Prostate gland (tissue), 2 donors: ENCODE measurements around the gene TECR. TPM values are rescaled to one million over a fixed set of nuclear protein-coding genes. Genes with fewer than 3 reads are reported as not detected.

Source experiments
- DNase-seq: peaks from one replicate; pipeline ENCODE4 v3.0.0-alpha.2; 2019; ENCODE audit warnings: low spot score
- H3K27ac ChIP-seq, 2 donors: fragments of 200-600 bp; sonication (generic); 2 replicates each; pipeline ENCODE4 v1.5.1; 2017 to 2019
- H3K27me3 ChIP-seq: fragments of 200-600 bp; sonication (generic); replicated peaks from 2 replicates; pipeline ENCODE4 v1.5.1; 2019; ENCODE audit not compliant: insufficient read depth
- H3K36me3 ChIP-seq, 2 donors: fragments of 200-600 bp; sonication (generic); 1 replicate in 1 of 2; 2 replicates in 1 of 2; pipeline versions ENCODE4 v1.5.1 to v1.8.1; 2017 to 2019
- H3K4me1 ChIP-seq: fragments of 200-600 bp; sonication (generic); replicated peaks from 2 replicates; pipeline ENCODE4 v1.5.1; 2019
- H3K4me3 ChIP-seq, 2 donors: fragments of 200-600 bp; sonication (generic); 2 replicates each; pipeline ENCODE4 v1.5.1; 2017 to 2019
- H3K9me3 ChIP-seq: fragments of 200-600 bp; sonication (generic); 2 replicates; pipeline ENCODE4 v1.5.1; 2017
- POLR2A ChIP-seq: fragments of 450-650 bp; IDR thresholded peaks from one replicate; pipeline ENCODE4 v1.6.1; 2016; ENCODE audit warnings: antibody characterized with exemption, mild to moderate bottlenecking
- POLR2AphosphoS5 ChIP-seq: sonication (generic); formaldehyde crosslinking; IDR thresholded peaks from one replicate; pipeline ENCODE4 v1.6.1; 2017; ENCODE audit warnings: antibody characterized with exemption
- WGBS: methylation state at CpG from one replicate; pipeline ENCODE4 v1.1.5; 2018; 5-methylcytosine and 5-hydroxymethylcytosine counted together
- intact Hi-C: fragments of 100-400 bp; cut with DNase I; formaldehyde crosslinking; loops from one replicate; pipeline ENCODE4 v1.14.2; 2022
- total RNA-seq, 2 donors: library from RNA; depleted of rRNA; stranded (reverse); fragments of >200 nt; gene quantifications; one replicate each; pipeline ENCODE4 v1.1.0, GENCODE V29; 2016
- TF ChIP-seq, protein P1 (sequence below), 4 experiments: fragments of 200-600 bp in 2 of 4; fragments of 450-650 bp in 2 of 4; sonication (generic) in 2 of 4; IDR thresholded peaks; 1 replicate in 3 of 4; 2 replicates in 1 of 4; pipeline ENCODE4 v1.5.1; 2016 to 2019; ENCODE audit warnings: antibody characterized with exemption in 4 of 4, mild to moderate bottlenecking in 2 of 4, moderate library complexity in 2 of 4

TECR gene
- total RNA-seq, 2 donors from 2014 or later, result 137 to 154 TPM

DNA sequence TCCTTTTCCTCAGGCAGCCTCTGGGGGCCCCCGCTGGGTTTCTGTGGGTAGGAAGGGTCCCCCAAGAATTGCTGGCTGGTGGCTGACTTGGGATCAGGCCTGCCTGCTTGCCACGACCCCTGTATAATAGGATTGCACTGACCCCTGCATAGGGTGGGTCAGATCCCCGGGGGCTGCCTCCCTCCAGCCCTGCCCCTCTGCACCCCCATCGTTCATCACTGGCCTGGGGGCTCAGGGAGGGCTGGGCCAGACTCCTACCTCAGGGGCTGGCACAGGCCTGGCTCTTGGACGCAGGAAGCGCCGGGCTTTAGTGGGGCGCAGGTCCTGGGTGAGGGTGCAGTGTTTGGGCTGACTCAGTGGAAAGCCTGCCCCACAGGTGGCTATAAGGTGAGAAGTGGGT is 31.9 kb downstream of the TECR start:
- Histone ChIP-seq H3K27ac (peak overlapping the region; percentile 60 to 63), H3K4me3 (no peak overlapping the region), H3K4me1 (peaks cover 10% of the 10 kb centered on the region), H3K27me3 (no peaks in the 10 kb centered on the region), H3K9me3 (no peaks in the 10 kb centered on the region), H3K36me3 (no peaks in the 10 kb centered on the region)
- TF ChIP-seq, protein P1, sequence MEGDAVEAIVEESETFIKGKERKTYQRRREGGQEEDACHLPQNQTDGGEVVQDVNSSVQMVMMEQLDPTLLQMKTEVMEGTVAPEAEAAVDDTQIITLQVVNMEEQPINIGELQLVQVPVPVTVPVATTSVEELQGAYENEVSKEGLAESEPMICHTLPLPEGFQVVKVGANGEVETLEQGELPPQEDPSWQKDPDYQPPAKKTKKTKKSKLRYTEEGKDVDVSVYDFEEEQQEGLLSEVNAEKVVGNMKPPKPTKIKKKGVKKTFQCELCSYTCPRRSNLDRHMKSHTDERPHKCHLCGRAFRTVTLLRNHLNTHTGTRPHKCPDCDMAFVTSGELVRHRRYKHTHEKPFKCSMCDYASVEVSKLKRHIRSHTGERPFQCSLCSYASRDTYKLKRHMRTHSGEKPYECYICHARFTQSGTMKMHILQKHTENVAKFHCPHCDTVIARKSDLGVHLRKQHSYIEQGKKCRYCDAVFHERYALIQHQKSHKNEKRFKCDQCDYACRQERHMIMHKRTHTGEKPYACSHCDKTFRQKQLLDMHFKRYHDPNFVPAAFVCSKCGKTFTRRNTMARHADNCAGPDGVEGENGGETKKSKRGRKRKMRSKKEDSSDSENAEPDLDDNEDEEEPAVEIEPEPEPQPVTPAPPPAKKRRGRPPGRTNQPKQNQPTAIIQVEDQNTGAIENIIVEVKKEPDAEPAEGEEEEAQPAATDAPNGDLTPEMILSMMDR (IDR thresholded peaks at IDR 0.05), result no peak
- TF ChIP-seq POLR2A, result no peak
- no peak for TF ChIP-seq POLR2AphosphoS5
- no peak for DNase-seq
- 71% methylated on average over 8 of the region's 8 CpGs for WGBS
- intact Hi-C loops, result no loop called here

DNA sequence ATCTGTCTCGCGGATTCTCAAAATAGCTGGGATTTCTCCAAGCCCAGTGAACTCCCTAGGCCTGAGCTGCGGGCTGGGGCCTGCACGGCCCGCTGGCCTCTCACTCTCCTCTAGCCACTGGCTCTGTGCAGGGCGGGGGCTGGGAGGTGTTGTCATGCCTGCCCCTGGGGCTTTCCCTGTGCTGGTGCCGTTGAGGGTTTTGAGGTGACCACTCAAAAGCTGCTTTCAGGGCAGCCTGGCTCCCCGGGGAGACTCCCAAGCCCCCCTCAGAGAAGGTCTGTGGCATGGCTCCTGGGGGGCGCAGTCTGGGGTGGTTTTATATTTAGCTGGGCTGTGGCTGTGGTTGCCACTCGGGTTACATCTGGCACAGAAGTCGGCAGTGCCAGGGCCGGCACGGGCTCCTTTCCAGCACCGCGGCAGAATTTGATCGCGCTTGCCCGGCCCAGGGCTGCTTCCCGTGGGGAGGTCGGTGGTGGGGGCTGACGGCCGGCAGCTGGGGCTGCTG is 32.5 kb downstream of the TECR start:
- Histone ChIP-seq H3K9me3 (no peaks in the 10 kb centered on the region), H3K36me3 (no peaks in the 10 kb centered on the region), H3K27me3 (no peaks in the 10 kb centered on the region), H3K4me3 (no peak overlapping the region), H3K27ac (peak overlapping the region; percentile 60 to 63), H3K4me1 (peaks cover 5% of the 10 kb centered on the region)
- peak; percentile 38 for DNase-seq
- intact Hi-C loops, result no loop called here
- TF ChIP-seq, protein P1 (IDR thresholded peaks at IDR 0.05), result no peak
- TF ChIP-seq POLR2A (no peak), POLR2AphosphoS5 (no peak)
- 44% methylated on average over 21 of the region's 22 CpGs for WGBS

DNA sequence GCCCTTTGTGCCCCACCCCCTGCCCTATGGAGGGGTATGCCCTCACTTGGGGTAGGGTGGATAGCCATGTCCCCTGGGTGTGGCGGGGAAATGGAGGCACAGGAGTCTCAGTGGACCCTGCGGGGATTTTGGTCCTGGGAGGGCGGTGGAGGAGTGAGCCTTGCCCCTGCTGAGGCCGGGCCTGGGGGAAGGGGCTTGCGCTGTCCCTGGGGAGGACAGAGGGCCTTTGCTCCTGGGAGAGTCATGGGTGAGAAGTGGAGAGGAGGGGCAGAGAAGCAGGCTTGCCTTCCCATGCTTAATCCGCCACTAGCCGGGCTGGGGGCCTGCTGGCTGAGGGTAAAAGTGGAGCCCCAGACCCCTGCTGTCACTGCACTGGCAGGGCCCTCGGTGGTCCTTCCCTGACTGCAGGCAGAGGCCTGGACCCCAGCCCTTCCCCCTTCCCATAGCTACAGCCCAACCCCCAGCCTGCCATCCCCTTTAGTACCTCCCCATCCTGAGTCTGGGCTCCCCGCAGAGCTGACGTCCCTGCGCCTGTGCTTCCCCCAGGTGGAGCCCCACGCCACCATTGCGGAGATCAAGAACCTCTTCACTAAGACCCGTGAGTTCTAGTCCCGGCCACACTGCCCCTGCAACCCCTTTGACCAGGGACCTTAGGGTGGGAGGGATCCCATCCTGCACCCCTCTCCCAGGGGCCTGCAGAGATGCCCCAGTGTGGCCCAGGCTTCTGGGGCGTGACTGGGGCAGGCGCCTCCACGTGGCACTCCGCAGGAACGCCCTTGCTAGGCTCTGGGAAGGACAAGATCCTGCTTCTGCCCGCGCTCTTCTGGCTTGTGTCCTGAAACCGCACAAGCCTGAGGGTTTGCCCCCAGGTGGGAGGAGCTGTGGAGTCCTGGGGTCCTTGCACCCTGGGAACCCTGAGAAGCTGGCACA is 33.5 kb downstream of the TECR start:
- Histone ChIP-seq H3K9me3 (no peaks in the 10 kb centered on the region), H3K36me3 (no peaks in the 10 kb centered on the region), H3K27ac (peak overlapping the region; percentile 60 to 63), H3K4me3 (no peak overlapping the region), H3K4me1 (peaks cover 5% of the 10 kb centered on the region), H3K27me3 (no peaks in the 10 kb centered on the region)
- no peak for DNase-seq
- intact Hi-C loops, result no loop called here
- TF ChIP-seq POLR2AphosphoS5, result no peak
- TF ChIP-seq, protein P1 (IDR thresholded peaks at IDR 0.05), result no peak
- TF ChIP-seq POLR2A, result no peak
- 80% methylated on average over 23 of the region's 23 CpGs for WGBS

DNA sequence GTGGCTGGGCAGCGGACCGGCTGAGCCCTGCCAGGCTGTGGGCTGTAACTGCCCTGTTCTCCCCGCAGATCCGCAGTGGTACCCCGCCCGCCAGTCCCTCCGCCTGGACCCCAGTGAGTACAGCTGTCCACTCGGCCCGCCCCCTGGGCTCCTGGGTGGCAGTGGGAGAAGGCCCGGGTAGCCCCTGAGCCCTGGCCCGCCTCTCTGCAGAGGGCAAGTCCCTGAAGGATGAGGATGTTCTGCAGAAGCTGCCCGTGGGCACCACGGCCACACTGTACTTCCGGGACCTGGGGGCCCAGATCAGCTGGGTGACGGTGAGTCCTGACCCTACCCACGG is 34.2 kb downstream of the TECR start:
- no peaks in the 10 kb centered on the region for H3K27me3 ChIP-seq
- TF ChIP-seq, protein P1 (IDR thresholded peaks at IDR 0.05), result no peak
- no peak for TF ChIP-seq POLR2A
- TF ChIP-seq POLR2AphosphoS5, result no peak
- peaks cover 5% of the 10 kb centered on the region for H3K4me1 ChIP-seq
- H3K4me3 ChIP-seq, result no peak overlapping the region
- intact Hi-C loops, result no loop called here
- H3K36me3 ChIP-seq, result no peaks in the 10 kb centered on the region
- 92% methylated on average over 7 of the region's 16 CpGs for WGBS
- H3K27ac ChIP-seq, result no peak overlapping the region
- DNase-seq, result no peak
- no peaks in the 10 kb centered on the region for H3K9me3 ChIP-seq
